Measurements from ENCODE around the gene NDUFS2. TPM values are rescaled to one million over a fixed set of nuclear protein-coding genes. Genes with fewer than 3 reads are reported as not detected.

The NDUFS2 gene
- total RNA-seq (100 to 1,000 TPM; 126 to 127 TPM), polyA plus RNA-seq (100 to 1,000 TPM in 1 of 3 donors, 10 to 100 TPM in 2; 78.6 to 106 (median 95.4) TPM), total RNA-seq (65.4 to 139 (median 97.5) reads per million in 6 experiments)

- Mint-ChIP-seq H3K27ac (peak within 1 kb of the TSS; percentile 95 to 99 (median 99)), H3K4me3 (peak within 1 kb of the TSS; percentile 92 to 97 (median 94)), H3K27me3 (no peaks in the 10 kb centered on the region), H3K36me3 (peaks cover 0 to 33% (median 7%) of the 10 kb centered on the region in 3 donors), H3K9me3 (no peaks in the 10 kb centered on the region), H3K4me1 (peaks cover 32 to 83% (median 71%) of the 10 kb centered on the region in 4 donors)
- DNase-seq: peak; percentile 83 to 98 (median 94)
- POLR2A ChIA-PET: interaction anchor here (0.5 to 7.3 kb wide), 30 partner anchors 9 to 1128 kb away, joined by 3 to 231 read pairs (median 6); partner anchors contain the start of genes APOA2, B4GALT3, DEDD and FCER1G
- ATAC-seq: peak; percentile 97 to 98
Observed at GRCh38 chr1:161201836-161202712, at the start of gene NDUFS2. NDUFS2 (plus strand) TSS chr1:161202367; CDS start chr1:161202386, 19 bp downstream.

GRCh38 chr1:161153176-161153575 is 49.0 kb upstream of the NDUFS2 start:
- Mint-ChIP-seq H3K4me1 (peaks cover 12 to 33% (median 27%) of the 10 kb centered on the region in 4 donors), H3K27ac (peak overlapping the region; percentile 90 to 100 (median 100)), H3K36me3 (peaks cover 6 to 17% (median 6%) of the 10 kb centered on the region in 3 donors), H3K27me3 (peaks cover 0 to 1% (median 0%) of the 10 kb centered on the region in 5 donors), H3K4me3 (peak overlapping the region; percentile 70 to 100 (median 98)), H3K9me3 (no peaks in the 10 kb centered on the region)
- POLR2A ChIA-PET: interaction anchor here (0.6 to 4.2 kb wide), 18 partner anchors 9 to 236 kb away, joined by 3 to 73 read pairs (median 6); partner anchors contain the start of genes ARHGAP30, B4GALT3, DEDD and NDUFS2
- DNase-seq: no peak
- no peak for ATAC-seq

GRCh38 chr1:161153682-161154337 is 48.4 kb upstream of the NDUFS2 start, which contains the start of gene UFC1:
UFC1 (plus strand) TSS chr1:161153978; CDS start chr1:161153998, 20 bp downstream.
- H3K4me3 Mint-ChIP-seq: peak within 1 kb of the TSS; percentile 91 to 100 (median 98)
- H3K27ac Mint-ChIP-seq: peak within 1 kb of the TSS; percentile 99 to 100 (median 100)
- ATAC-seq (peak; percentile 91 to 94), DNase-seq (peak; percentile 65 to 93 (median 84))
- H3K36me3 Mint-ChIP-seq: peaks cover 6 to 17% (median 6%) of the 10 kb centered on the region in 3 donors
- peaks cover 14 to 39% (median 31%) of the 10 kb centered on the region in 4 donors for H3K4me1 Mint-ChIP-seq
- H3K27me3 Mint-ChIP-seq: peaks cover 0 to 1% (median 0%) of the 10 kb centered on the region in 5 donors
- no peaks in the 10 kb centered on the region for H3K9me3 Mint-ChIP-seq
- POLR2A ChIA-PET: interaction anchor here (0.6 to 4.2 kb wide), 19 partner anchors 8 to 236 kb away, joined by 3 to 73 read pairs (median 5); partner anchors contain the start of genes ARHGAP30, B4GALT3, DEDD and NDUFS2

GRCh38 chr1:161157867-161158266 is 44.3 kb upstream of the NDUFS2 start:
- DNase-seq: no peak
- H3K4me1 Mint-ChIP-seq: peaks cover 33 to 79% (median 67%) of the 10 kb centered on the region in 4 donors
- peak overlapping the region in 9 of 10 donors; percentile 3 to 97 (median 93) for H3K4me3 Mint-ChIP-seq
- no peak for ATAC-seq
- H3K27ac Mint-ChIP-seq: peak overlapping the region in 9 of 10 donors; percentile 89 to 97 (median 96)
- H3K9me3 Mint-ChIP-seq: no peaks in the 10 kb centered on the region
- peaks cover 6 to 31% (median 7%) of the 10 kb centered on the region in 3 donors for H3K36me3 Mint-ChIP-seq
- peaks cover 0 to 1% (median 0%) of the 10 kb centered on the region in 5 donors for H3K27me3 Mint-ChIP-seq
- POLR2A ChIA-PET: interaction anchor here (0.6 to 2.6 kb wide), 6 partner anchors 9 to 375 kb away, joined by 3 to 12 read pairs (median 4); partner anchors contain the start of genes B4GALT3, NIT1, PFDN2 and PPOX

GRCh38 chr1:161158316-161159010 is 43.7 kb upstream of the NDUFS2 start:
- peaks cover 38 to 80% (median 68%) of the 10 kb centered on the region in 4 donors for H3K4me1 Mint-ChIP-seq
- peak overlapping the region; percentile 88 to 97 (median 93) for H3K4me3 Mint-ChIP-seq
- H3K9me3 Mint-ChIP-seq: no peaks in the 10 kb centered on the region
- no peak for ATAC-seq
- peaks cover 0 to 1% (median 0%) of the 10 kb centered on the region in 5 donors for H3K27me3 Mint-ChIP-seq
- peak overlapping the region; percentile 89 to 97 (median 96) for H3K27ac Mint-ChIP-seq
- POLR2A ChIA-PET: interaction anchor here (0.6 to 2.6 kb wide), 11 partner anchors 8 to 374 kb away, joined by 3 to 12 read pairs (median 4); partner anchors contain the start of genes B4GALT3, DEDD, NDUFS2 and NIT1
- peaks cover 5 to 37% (median 10%) of the 10 kb centered on the region in 3 donors for H3K36me3 Mint-ChIP-seq
- DNase-seq: no peak

GRCh38 chr1:161159087-161159912 is 42.9 kb upstream of the NDUFS2 start, which contains the start of gene USP21:
USP21 (plus strand) TSS chr1:161159500; CDS start chr1:161160641, 1,141 bp downstream.
- POLR2A ChIA-PET: interaction anchor here (0.9 to 2.6 kb wide), 6 partner anchors 9 to 43 kb away, joined by 3 to 12 read pairs (median 4); partner anchors contain the start of genes B4GALT3, NDUFS2, NIT1 and PFDN2
- no peaks in the 10 kb centered on the region for H3K27me3 Mint-ChIP-seq
- peak within 1 kb of the TSS; percentile 89 to 97 (median 96) for H3K27ac Mint-ChIP-seq
- H3K36me3 Mint-ChIP-seq: peaks cover 0 to 46% (median 14%) of the 10 kb centered on the region in 3 donors
- peak; percentile 89 to 90 for ATAC-seq
- H3K4me1 Mint-ChIP-seq: peaks cover 35 to 76% (median 66%) of the 10 kb centered on the region in 4 donors
- no peaks in the 10 kb centered on the region for H3K9me3 Mint-ChIP-seq
- H3K4me3 Mint-ChIP-seq: peak within 1 kb of the TSS; percentile 88 to 97 (median 93)
- peak; percentile 85 to 95 (median 91) for DNase-seq

- H3K27me3 Mint-ChIP-seq: no peaks in the 10 kb centered on the region
- POLR2A ChIA-PET: interaction anchor here (1.3 to 2.5 kb wide), 3 partner anchors 22 to 42 kb away, joined by 4 to 15 read pairs (median 5); partner anchors contain the start of gene NDUFS2
- H3K9me3 Mint-ChIP-seq: no peaks in the 10 kb centered on the region
- H3K36me3 Mint-ChIP-seq: peaks cover 0 to 51% (median 15%) of the 10 kb centered on the region in 3 donors
- H3K4me1 Mint-ChIP-seq: peaks cover 34 to 73% (median 66%) of the 10 kb centered on the region in 4 donors
- H3K4me3 Mint-ChIP-seq: peak overlapping the region; percentile 88 to 97 (median 93)
- DNase-seq (no peak), ATAC-seq (no peak)
- H3K27ac Mint-ChIP-seq: peak overlapping the region; percentile 74 to 97 (median 96)
Observed at GRCh38 chr1:161159913-161160243, 42.3 kb upstream of the NDUFS2 start.

- no peaks in the 10 kb centered on the region for H3K27me3 Mint-ChIP-seq
- POLR2A ChIA-PET: interaction anchor here (1.1 to 2.6 kb wide), 5 partner anchors 7 to 57 kb away, joined by 3 to 15 read pairs (median 8); partner anchors contain the start of genes B4GALT3, NDUFS2 and UFC1
- H3K36me3 Mint-ChIP-seq: peaks cover 0 to 48% (median 15%) of the 10 kb centered on the region in 3 donors
- DNase-seq: no peak
- H3K27ac Mint-ChIP-seq: peak overlapping the region in 7 of 10 donors; percentile 60 to 97 (median 84)
- peaks cover 27 to 73% (median 64%) of the 10 kb centered on the region in 4 donors for H3K4me1 Mint-ChIP-seq
- ATAC-seq: no peak
- peak overlapping the region; percentile 50 to 97 (median 93) for H3K4me3 Mint-ChIP-seq
- H3K9me3 Mint-ChIP-seq: no peaks in the 10 kb centered on the region
Observed at GRCh38 chr1:161160671-161161145, 41.5 kb upstream of the NDUFS2 start.

GRCh38 chr1:161161652-161162051 is 40.5 kb upstream of the NDUFS2 start:
- peaks cover 27 to 81% (median 70%) of the 10 kb centered on the region in 4 donors for H3K4me1 Mint-ChIP-seq
- DNase-seq (no peak), ATAC-seq (no peak)
- no peaks in the 10 kb centered on the region for H3K27me3 Mint-ChIP-seq
- H3K9me3 Mint-ChIP-seq: no peaks in the 10 kb centered on the region
- peaks cover 0 to 48% (median 15%) of the 10 kb centered on the region in 3 donors for H3K36me3 Mint-ChIP-seq
- peak overlapping the region in 8 of 10 donors; percentile 14 to 97 (median 64) for H3K27ac Mint-ChIP-seq
- peak overlapping the region in 5 of 10 donors; percentile 12 to 93 (median 63) for H3K4me3 Mint-ChIP-seq
- POLR2A ChIA-PET: interaction anchor here (0.7 to 2.6 kb wide), 10 partner anchors 8 to 56 kb away, joined by 3 to 15 read pairs (median 3); partner anchors contain the start of genes B4GALT3 and UFC1

GRCh38 chr1:161162052-161162451 is 40.1 kb upstream of the NDUFS2 start:
- ATAC-seq (no peak), DNase-seq (no peak)
- Mint-ChIP-seq H3K36me3 (peaks cover 0 to 44% (median 14%) of the 10 kb centered on the region in 3 donors), H3K27ac (peak overlapping the region in 6 of 10 donors; percentile 58 to 100 (median 70)), H3K4me1 (peaks cover 31 to 82% (median 74%) of the 10 kb centered on the region in 4 donors), H3K9me3 (no peaks in the 10 kb centered on the region), H3K27me3 (no peaks in the 10 kb centered on the region), H3K4me3 (peak overlapping the region in 6 of 10 donors; percentile 12 to 75 (median 32))
- POLR2A ChIA-PET: interaction anchor here (0.8 to 2.6 kb wide), 9 partner anchors 8 to 55 kb away, joined by 3 to 15 read pairs (median 3); partner anchors contain the start of genes B4GALT3 and UFC1
